ENCODE measurements around the gene CDH16. TPM values are rescaled to one million over a fixed set of nuclear protein-coding genes. Genes with fewer than 3 reads are reported as not detected.

Gene CDH16
- total RNA-seq = not detected
- long read RNA-seq = 0 reads

DNA sequence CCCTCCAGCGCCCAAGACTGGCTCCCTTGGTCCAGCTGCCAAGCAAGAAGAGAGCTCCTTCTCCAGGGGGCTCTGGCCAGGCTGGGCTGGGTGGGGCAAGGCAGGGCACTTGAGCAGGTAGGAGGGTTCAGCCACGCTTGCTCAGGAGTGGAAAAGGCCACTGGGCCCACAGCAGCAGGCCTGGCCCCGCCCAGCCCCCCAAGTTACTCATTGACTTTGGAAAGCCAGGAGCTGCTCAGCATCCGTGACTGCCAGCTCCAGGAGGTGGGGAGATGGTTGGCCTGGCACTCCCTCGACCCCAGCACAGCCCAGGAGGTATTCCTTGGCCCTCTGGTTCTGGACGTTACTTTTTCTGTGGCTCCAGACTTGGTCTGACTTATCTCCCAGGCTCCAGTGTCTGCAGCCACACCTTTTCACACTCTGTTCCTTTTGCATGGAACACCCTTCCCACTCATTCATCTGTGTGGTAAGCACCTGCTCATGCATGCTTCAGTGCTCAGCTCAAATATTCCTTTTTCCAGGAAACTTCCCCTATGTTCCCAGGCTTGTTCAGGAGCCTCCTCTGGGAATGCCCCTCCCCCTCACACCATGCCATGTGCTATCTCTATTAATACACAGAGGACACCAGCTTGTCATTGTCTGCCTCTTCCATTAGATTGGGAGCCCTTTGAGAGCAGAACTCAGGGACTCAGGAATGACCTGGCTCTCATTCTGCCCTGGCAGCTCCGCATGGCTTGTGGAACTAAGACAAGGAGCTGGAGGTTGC lies at the start of gene CDH16:
Gene CDH16, minus strand, starts transcription at position 83 of the 766 bp plus-strand sequence. CDS start 820 bp downstream, outside the sequence.
- peaks cover 51% of the 10 kb centered on the region for H3K4me1 ChIP-seq
- peaks cover 23% of the 10 kb centered on the region for H3K27me3 ChIP-seq (ENCODE audit: low read depth)
- TF ChIP-seq CTCF (IDR thresholded peaks at IDR 0.05; ENCODE audit: borderline replicate concordance) = no peak
- DNase-seq = no peak
- H3K27ac ChIP-seq (replicated peaks) = peak within 1 kb of the TSS; percentile 96
- H3K9me3 ChIP-seq (replicated peaks) = no peaks in the 10 kb centered on the region
- intact Hi-C loops (cut with micrococcal nuclease) = no loop called here
- H3K4me3 ChIP-seq = no peak within 1 kb of the TSS
- peaks cover 15% of the 10 kb centered on the region for H3K36me3 ChIP-seq

DNA sequence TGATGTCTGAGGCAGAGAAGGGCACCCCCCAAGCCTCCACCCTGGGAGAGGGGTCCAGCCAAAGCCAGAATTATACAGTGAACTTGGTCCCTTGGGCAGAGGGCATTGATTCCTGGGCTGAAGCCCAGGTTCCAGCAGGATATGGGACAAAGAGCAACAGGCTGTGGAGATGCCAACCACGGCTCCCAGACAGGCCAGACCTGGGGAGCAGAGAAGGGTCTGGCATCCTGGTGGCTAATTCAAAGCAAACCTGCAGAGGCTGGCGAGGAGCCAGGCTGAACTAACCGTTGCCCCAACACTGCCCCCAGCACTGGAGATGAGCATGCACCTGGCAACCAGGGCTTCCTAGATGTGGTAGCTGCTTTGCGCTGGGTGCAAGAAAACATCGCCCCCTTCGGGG lies 45.4 kb upstream of the CDH16 start:
- intact Hi-C loops (cut with micrococcal nuclease) = no loop called here
- H3K27ac ChIP-seq (replicated peaks) = no peak overlapping the region
- no peak for DNase-seq
- peaks cover 4% of the 10 kb centered on the region for H3K4me1 ChIP-seq
- no peaks in the 10 kb centered on the region for H3K9me3 ChIP-seq (replicated peaks)
- TF ChIP-seq CTCF (IDR thresholded peaks at IDR 0.05; ENCODE audit: borderline replicate concordance) = no peak
- H3K4me3 ChIP-seq = no peak overlapping the region
- H3K36me3 ChIP-seq = no peaks in the 10 kb centered on the region
- H3K27me3 ChIP-seq (ENCODE audit: low read depth) = peaks cover 4% of the 10 kb centered on the region

DNA sequence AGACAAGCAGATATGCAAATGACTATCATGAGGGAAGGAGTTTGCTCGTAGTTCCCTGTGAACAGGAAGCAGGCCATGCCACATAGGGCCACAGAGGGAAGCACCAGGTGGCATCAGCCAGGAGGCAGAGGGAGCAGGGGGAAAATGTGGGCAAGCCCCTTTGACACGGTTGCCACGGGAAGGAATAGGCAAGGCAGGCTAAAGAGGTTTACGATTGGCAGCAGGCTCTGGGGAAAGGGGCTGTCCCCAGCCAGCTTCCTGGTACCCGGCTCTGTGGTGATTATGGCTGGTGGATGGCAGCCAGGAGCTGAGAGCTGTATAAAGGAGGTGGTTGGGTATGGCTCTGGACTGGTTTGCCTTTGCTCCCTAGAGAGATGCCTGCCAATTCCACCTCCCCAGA lies 43.2 kb upstream of the CDH16 start:
- no peak for DNase-seq
- TF ChIP-seq CTCF (IDR thresholded peaks at IDR 0.05; ENCODE audit: borderline replicate concordance) = no peak
- intact Hi-C loops (cut with micrococcal nuclease) = no loop called here
- peaks cover 4% of the 10 kb centered on the region for H3K27me3 ChIP-seq (ENCODE audit: low read depth)
- H3K4me1 ChIP-seq = peaks cover 4% of the 10 kb centered on the region
- no peaks in the 10 kb centered on the region for H3K9me3 ChIP-seq (replicated peaks)
- no peak overlapping the region for H3K27ac ChIP-seq (replicated peaks)
- no peaks in the 10 kb centered on the region for H3K36me3 ChIP-seq
- H3K4me3 ChIP-seq = no peak overlapping the region

GRCh38 chr16:66961065-66961744 lies 42.5 kb upstream of the CDH16 start, which contains the start of gene CES3:
Gene CES3 (plus strand): TSS chr16:66961266. CDS start chr16:66961308, 42 bp downstream.
- Histone ChIP-seq H3K9me3 (replicated peaks) (no peaks in the 10 kb centered on the region), H3K36me3 (no peaks in the 10 kb centered on the region), H3K4me1 (peaks cover 4% of the 10 kb centered on the region), H3K27me3 (ENCODE audit: low read depth) (peaks cover 4% of the 10 kb centered on the region), H3K4me3 (no peak within 1 kb of the TSS), H3K27ac (replicated peaks) (no peak within 1 kb of the TSS)
- intact Hi-C loops (cut with micrococcal nuclease) = no loop called here
- TF ChIP-seq CTCF (IDR thresholded peaks at IDR 0.05; ENCODE audit: borderline replicate concordance) = peak; percentile 69
- peak; percentile 40 for DNase-seq

- no peaks in the 10 kb centered on the region for H3K36me3 ChIP-seq
- H3K9me3 ChIP-seq (replicated peaks) = no peaks in the 10 kb centered on the region
- no peak overlapping the region for H3K4me3 ChIP-seq
- peaks cover 4% of the 10 kb centered on the region for H3K27me3 ChIP-seq (ENCODE audit: low read depth)
- no peak overlapping the region for H3K27ac ChIP-seq (replicated peaks)
- intact Hi-C loops (cut with micrococcal nuclease) = no loop called here
- peaks cover 4% of the 10 kb centered on the region for H3K4me1 ChIP-seq
- no peak for TF ChIP-seq CTCF (IDR thresholded peaks at IDR 0.05; ENCODE audit: borderline replicate concordance)
- DNase-seq = no peak
These were observed 41.6 kb upstream of the CDH16 start for GRCh38 chr16:66960270-66960669.
